HG03442 (cell line): ENCODE measurements around the gene CARD14.

Experiments
- ATAC-seq: cut with Tn5 transposase; IDR thresholded peaks from one replicate; pipeline ENCODE4 v1.9.1; 2021; ENCODE audit warnings: mild to moderate bottlenecking, moderate library complexity; ENCODE audit not compliant: unreplicated experiment

CARD14 gene

GRCh38 chr17:80209765-80210164 is 39.9 kb downstream of the CARD14 start:
- no peak for ATAC-seq

- no peak for ATAC-seq
Measured at GRCh38 chr17:80210348-80211108, 40.7 kb downstream of the CARD14 start.

DNA sequence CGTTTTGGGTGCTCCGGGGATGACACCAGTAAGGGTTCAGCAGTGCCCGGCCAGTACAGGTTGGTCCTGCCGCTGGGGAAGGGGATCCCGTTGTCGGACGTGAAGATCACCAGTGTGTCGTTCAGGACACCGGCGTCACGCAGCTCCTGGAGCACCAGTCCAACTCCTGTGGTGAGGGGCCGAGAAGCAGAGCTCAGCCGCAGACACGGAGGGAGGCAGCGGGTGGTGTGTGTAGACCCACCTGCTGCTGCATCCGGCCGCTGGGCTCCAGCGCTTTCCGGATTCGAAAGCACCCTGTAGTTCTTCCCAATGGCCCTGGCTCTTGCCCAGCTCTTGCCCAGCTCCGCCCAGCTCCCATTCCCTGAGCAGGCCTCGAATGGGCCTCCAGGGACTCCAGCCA is 42.3 kb downstream of the CARD14 start:
- no peak for ATAC-seq

- no peak for ATAC-seq
Measured at GRCh38 chr17:80212511-80212910, 42.7 kb downstream of the CARD14 start.

DNA sequence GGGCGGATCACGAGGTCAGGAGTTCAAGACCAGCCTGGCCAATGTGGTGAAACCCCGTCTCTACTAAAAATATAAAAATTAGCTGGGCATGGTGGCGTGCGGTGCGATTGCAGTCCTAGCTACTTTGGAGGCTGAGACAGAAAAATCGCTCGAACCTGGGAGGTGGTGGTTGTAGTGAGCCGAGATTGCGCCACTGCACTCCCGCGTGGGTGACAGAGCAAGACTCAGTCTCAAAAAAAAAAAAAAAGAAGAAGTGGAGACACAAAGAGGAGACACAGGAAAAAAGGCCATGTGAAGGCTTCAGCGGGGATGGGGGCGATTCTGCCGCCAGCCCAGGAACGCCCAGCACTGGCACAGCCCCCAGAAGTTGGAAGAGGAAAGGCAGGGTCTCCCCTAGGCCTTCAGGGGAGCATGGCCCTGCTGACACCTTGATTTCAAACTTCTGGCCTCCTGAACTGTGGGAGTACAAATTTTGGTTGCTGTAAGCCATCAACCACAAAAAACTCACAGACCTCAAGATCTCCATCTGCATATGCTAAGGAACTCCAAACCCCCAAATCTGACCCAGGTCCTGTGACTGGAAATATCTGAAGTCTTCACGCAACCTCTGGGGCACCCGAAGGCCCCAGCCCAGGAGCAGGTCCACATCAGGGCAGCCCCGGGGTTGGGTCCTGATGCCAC is 43.3 kb downstream of the CARD14 start:
- ATAC-seq, result no peak

DNA sequence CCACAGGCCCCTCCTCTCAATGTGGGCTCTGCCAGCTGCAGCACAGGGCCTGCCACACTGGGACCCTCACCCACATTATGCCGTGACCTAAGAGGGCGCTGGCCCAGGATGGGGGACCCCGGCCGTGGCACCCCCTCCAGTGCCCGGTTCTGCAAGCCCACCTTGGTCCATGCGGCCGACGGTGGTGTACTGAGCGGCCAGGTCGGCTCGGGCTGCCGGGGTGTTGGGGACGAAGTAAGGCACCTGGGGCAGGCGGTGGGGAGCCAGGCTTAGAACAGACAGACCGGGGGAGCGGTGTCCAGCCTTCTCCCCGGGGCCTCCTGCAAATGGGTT is 43.8 kb downstream of the CARD14 start:
- ATAC-seq, result no peak

GRCh38 chr17:80214012-80214877 is 44.4 kb downstream of the CARD14 start:
- no peak for ATAC-seq

- no peak for ATAC-seq
Measured at GRCh38 chr17:80214878-80215210, 45.0 kb downstream of the CARD14 start.

GRCh38 chr17:80216473-80217456 is 46.9 kb downstream of the CARD14 start:
- ATAC-seq, result no peak

GRCh38 chr17:80217703-80218362 is 48.0 kb downstream of the CARD14 start:
- ATAC-seq, result no peak

DNA sequence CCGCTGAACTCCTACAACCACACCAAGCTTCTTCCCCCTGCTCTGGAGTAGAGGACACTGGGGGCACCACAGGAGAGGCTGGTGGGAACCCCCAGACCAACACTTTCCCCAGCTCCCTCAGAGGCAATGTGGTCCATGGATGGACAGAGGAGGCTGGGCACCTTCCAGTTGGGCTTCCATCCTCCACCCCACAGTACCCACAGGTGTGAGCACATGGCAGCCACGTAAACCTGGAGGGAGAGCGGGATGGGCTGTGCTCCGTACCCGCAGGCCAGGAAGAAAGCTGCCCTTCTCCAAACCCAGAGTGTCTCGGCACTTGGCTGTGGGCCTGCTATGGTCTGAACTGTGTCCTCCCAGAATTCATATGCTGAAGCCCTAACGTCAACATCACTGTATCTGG is 48.6 kb downstream of the CARD14 start:
- no peak for ATAC-seq

GRCh38 chr17:80219013-80219762 is 49.4 kb downstream of the CARD14 start:
- ATAC-seq, result peak; percentile 36

- ATAC-seq, result peak; percentile 14
Measured at GRCh38 chr17:80219763-80220053, 49.9 kb downstream of the CARD14 start.

- peak; percentile 26 for ATAC-seq
Measured at GRCh38 chr17:80220054-80220735, 50.4 kb downstream of the CARD14 start, which contains the start of the genes SGSH and SLC26A11. TSS of gene SGSH (minus strand) at chr17:80220333. CDS start at chr17:80220313, 20 bp downstream. TSS of gene SLC26A11 (plus strand) at chr17:80220427. CDS start at chr17:80221561, 1,134 bp downstream.

DNA sequence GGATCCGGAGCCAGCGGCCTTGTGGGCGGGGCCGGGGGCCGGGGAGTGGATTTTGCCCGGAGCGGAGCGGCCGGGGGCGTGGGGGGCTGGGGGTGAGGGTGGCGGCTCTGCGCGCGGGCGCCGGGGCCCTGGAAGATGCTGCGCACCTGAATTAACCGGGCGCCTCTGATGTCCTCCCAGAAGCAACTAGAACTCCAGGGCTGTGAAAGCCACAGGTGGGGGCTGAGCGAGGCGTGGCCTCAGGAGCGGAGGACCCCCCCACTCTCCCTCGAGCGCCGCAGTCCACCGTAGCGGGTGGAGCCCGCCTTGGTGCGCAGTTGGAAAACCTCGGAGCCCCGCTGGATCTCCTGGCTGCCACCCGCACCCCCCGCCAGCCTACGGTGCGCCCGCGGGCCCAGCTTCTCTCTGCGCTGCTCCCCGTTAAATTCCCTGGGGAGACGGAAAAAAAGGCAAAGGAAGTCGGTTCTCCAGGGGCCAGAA is 50.9 kb downstream of the CARD14 start:
- ATAC-seq, result no peak

DNA sequence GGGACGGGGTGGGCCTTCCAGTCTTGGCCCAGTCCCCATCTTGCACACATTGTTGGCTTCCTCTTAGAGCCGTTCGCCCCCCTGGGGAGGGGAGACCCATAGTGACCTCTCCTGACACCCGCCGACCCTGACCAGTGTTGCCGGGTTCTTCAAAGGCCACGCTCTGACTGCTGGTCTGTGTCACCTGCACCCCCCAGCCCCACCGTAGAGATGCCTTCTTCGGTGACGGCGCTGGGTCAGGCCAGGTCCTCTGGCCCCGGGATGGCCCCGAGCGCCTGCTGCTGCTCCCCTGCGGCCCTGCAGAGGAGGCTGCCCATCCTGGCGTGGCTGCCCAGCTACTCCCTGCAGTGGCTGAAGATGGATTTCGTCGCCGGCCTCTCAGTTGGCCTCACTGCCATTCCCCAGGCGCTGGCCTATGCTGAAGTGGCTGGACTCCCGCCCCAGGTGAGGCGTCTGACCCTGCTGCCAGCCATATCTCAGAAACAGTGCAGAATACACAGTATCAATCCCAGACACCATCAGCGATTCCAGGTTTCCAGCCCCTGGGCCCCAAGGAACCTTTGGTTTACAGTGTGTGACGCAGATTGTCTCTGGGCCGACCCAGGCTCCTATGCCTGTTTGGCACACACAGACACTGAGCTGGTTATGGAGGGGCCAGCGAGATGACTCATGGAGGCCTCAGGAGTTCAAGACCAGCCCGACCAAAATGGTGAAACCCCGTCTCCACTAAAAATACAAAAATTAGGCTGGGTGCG is 51.7 kb downstream of the CARD14 start:
- no peak for ATAC-seq

- ATAC-seq, result no peak
Measured at GRCh38 chr17:80222376-80223141, 52.7 kb downstream of the CARD14 start.
